ENCODE results near the gene TFF1.

- TF ChIP-seq, protein P1, sequence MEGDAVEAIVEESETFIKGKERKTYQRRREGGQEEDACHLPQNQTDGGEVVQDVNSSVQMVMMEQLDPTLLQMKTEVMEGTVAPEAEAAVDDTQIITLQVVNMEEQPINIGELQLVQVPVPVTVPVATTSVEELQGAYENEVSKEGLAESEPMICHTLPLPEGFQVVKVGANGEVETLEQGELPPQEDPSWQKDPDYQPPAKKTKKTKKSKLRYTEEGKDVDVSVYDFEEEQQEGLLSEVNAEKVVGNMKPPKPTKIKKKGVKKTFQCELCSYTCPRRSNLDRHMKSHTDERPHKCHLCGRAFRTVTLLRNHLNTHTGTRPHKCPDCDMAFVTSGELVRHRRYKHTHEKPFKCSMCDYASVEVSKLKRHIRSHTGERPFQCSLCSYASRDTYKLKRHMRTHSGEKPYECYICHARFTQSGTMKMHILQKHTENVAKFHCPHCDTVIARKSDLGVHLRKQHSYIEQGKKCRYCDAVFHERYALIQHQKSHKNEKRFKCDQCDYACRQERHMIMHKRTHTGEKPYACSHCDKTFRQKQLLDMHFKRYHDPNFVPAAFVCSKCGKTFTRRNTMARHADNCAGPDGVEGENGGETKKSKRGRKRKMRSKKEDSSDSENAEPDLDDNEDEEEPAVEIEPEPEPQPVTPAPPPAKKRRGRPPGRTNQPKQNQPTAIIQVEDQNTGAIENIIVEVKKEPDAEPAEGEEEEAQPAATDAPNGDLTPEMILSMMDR (IDR thresholded peaks at IDR 0.05; ENCODE audit: low read depth, low read length): no peak
- no peak for TF ChIP-seq EZH2phosphoT487 (IDR thresholded peaks at IDR 0.05; ENCODE audit: low read depth)
Observed at GRCh38 chr21:42414553-42414927, 48.2 kb upstream of the TFF1 start.

Data from OCI-LY3 (cell line).